Measurements from ENCODE around the gene PLEKHO1.
"Not testable (repeated sequence)": the region's sequence is repeated elsewhere in the genome, so short reads cannot be mapped to it uniquely, and the experiment has no call there.

Gene PLEKHO1

GRCh38 chr1:150173141-150173585, 23.4 kb downstream of the PLEKHO1 start:
- WGBS (ENCODE audit: insufficient coverage, insufficient read length) = no CpG with 5 or more reads among the region's 7 CpGs
- no peak for DNase-seq (ENCODE audit: low read depth, low spot score)
- H3K4me1 ChIP-seq (ENCODE audit: control insufficient read depth, insufficient read depth, low read length) = no peaks in the 10 kb centered on the region
- no peaks in the 10 kb centered on the region for H3K36me3 ChIP-seq (ENCODE audit: control insufficient read depth, insufficient read depth, low read length)
- no peak overlapping the region for H3K4me3 ChIP-seq (ENCODE audit: low read length)
- H3K27me3 ChIP-seq (ENCODE audit: control insufficient read depth, insufficient read depth, low read length) = no peaks in the 10 kb centered on the region
- no peak overlapping the region for H3K27ac ChIP-seq (ENCODE audit: low read length)
- no peaks in the 10 kb centered on the region for H3K9me3 ChIP-seq (ENCODE audit: control insufficient read depth, insufficient read depth, low read length)

DNA sequence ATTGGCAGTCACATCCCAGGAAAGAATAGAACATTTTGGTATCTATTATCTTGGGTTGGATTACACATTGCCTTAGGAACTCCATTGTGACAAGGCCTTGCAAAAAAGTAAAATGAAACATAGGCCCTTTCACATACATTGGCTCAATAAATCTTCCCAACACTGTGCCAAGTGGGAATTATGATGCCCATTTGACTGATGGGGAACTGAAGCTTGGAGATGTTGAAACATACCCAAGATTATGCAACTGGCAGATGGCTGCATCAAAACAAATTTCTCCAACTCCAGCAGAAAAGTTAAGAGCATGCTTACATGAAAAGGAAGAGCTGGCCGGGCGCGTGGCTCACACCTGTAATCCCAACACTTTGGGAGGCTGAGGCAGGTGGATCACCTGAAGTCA, 26.9 kb downstream of the PLEKHO1 start:
- Histone ChIP-seq H3K27ac (ENCODE audit: low read length) (no peak overlapping the region), H3K36me3 (ENCODE audit: control insufficient read depth, insufficient read depth, low read length) (no peaks in the 10 kb centered on the region), H3K9me3 (ENCODE audit: control insufficient read depth, insufficient read depth, low read length) (no peaks in the 10 kb centered on the region), H3K4me3 (ENCODE audit: low read length) (no peak overlapping the region), H3K4me1 (ENCODE audit: control insufficient read depth, insufficient read depth, low read length) (no peaks in the 10 kb centered on the region), H3K27me3 (ENCODE audit: control insufficient read depth, insufficient read depth, low read length) (no peaks in the 10 kb centered on the region)
- no CpG with 5 or more reads among the region's 3 CpGs for WGBS (ENCODE audit: insufficient coverage, insufficient read length)
- DNase-seq (ENCODE audit: low read depth, low spot score) = no peak

DNA sequence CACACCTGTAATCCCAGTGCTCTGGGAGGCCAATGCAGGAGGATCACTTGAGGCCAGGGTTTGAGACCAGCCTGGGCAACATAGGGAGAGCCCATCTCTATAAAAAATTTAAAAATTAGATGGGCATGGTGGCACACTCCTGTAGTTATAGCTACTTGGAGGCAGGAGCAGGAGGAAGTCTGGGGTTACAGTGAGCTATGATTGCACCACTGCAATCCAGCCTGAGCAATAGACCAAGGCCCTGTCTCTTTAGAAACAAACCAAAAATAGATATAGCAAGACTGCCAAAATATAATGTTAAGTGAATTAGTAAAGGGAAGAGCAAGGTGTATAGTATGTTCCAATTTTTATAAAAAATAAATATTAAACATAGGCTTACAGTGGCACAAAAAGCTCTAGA, 28.8 kb downstream of the PLEKHO1 start:
- DNase-seq (ENCODE audit: low read depth, low spot score) = no peak
- Histone ChIP-seq H3K36me3 (ENCODE audit: control insufficient read depth, insufficient read depth, low read length) (no peaks in the 10 kb centered on the region), H3K4me1 (ENCODE audit: control insufficient read depth, insufficient read depth, low read length) (no peaks in the 10 kb centered on the region), H3K4me3 (ENCODE audit: low read length) (no peak overlapping the region), H3K27ac (ENCODE audit: low read length) (no peak overlapping the region), H3K27me3 (ENCODE audit: control insufficient read depth, insufficient read depth, low read length) (no peaks in the 10 kb centered on the region), H3K9me3 (ENCODE audit: control insufficient read depth, insufficient read depth, low read length) (no peaks in the 10 kb centered on the region)

GRCh38 chr1:150179867-150180266, 30.2 kb downstream of the PLEKHO1 start:
- Histone ChIP-seq H3K36me3 (ENCODE audit: control insufficient read depth, insufficient read depth, low read length) (no peaks in the 10 kb centered on the region), H3K27ac (ENCODE audit: low read length) (no peak overlapping the region), H3K4me1 (ENCODE audit: control insufficient read depth, insufficient read depth, low read length) (no peaks in the 10 kb centered on the region), H3K27me3 (ENCODE audit: control insufficient read depth, insufficient read depth, low read length) (no peaks in the 10 kb centered on the region), H3K4me3 (ENCODE audit: low read length) (no peak overlapping the region), H3K9me3 (ENCODE audit: control insufficient read depth, insufficient read depth, low read length) (no peaks in the 10 kb centered on the region)
- WGBS (ENCODE audit: insufficient coverage, insufficient read length) = no CpG with 5 or more reads among the region's 7 CpGs
- no peak for DNase-seq (ENCODE audit: low read depth, low spot score)

DNA sequence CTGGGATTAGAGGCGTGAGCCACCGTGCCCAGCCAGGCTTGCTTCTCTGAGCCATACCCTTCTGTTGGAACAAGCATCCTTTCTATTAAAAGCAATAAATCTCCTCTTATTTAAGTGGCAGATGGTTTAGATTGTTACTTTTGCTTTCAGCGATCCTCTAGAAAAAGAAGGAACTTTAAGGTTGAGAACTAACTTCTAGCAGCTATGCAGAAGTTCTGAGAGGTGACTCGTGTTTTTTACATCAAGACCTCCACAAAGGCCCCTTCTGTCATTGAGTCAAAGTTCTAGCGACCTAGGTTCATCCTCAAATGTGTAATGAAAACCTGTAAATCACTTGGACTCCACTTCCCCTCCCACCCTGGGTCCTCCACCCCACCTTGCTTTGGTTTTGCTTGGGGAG, 30.8 kb downstream of the PLEKHO1 start:
- H3K4me3 ChIP-seq (ENCODE audit: low read length) = no peak overlapping the region
- no peaks in the 10 kb centered on the region for H3K4me1 ChIP-seq (ENCODE audit: control insufficient read depth, insufficient read depth, low read length)
- no peaks in the 10 kb centered on the region for H3K27me3 ChIP-seq (ENCODE audit: control insufficient read depth, insufficient read depth, low read length)
- no peaks in the 10 kb centered on the region for H3K36me3 ChIP-seq (ENCODE audit: control insufficient read depth, insufficient read depth, low read length)
- no peak for DNase-seq (ENCODE audit: low read depth, low spot score)
- no peak overlapping the region for H3K27ac ChIP-seq (ENCODE audit: low read length)
- WGBS (ENCODE audit: insufficient coverage, insufficient read length) = no CpG with 5 or more reads among the region's 5 CpGs
- H3K9me3 ChIP-seq (ENCODE audit: control insufficient read depth, insufficient read depth, low read length) = no peaks in the 10 kb centered on the region

GRCh38 chr1:150182247-150182646, 32.5 kb downstream of the PLEKHO1 start:
- H3K4me1 ChIP-seq (ENCODE audit: control insufficient read depth, insufficient read depth, low read length) = no peaks in the 10 kb centered on the region
- no peak overlapping the region for H3K4me3 ChIP-seq (ENCODE audit: low read length)
- WGBS (ENCODE audit: insufficient coverage, insufficient read length) = no CpG with 5 or more reads among the region's 11 CpGs
- H3K27me3 ChIP-seq (ENCODE audit: control insufficient read depth, insufficient read depth, low read length) = no peaks in the 10 kb centered on the region
- no peak overlapping the region for H3K27ac ChIP-seq (ENCODE audit: low read length)
- no peaks in the 10 kb centered on the region for H3K36me3 ChIP-seq (ENCODE audit: control insufficient read depth, insufficient read depth, low read length)
- DNase-seq (ENCODE audit: low read depth, low spot score) = no peak
- no peaks in the 10 kb centered on the region for H3K9me3 ChIP-seq (ENCODE audit: control insufficient read depth, insufficient read depth, low read length)

DNA sequence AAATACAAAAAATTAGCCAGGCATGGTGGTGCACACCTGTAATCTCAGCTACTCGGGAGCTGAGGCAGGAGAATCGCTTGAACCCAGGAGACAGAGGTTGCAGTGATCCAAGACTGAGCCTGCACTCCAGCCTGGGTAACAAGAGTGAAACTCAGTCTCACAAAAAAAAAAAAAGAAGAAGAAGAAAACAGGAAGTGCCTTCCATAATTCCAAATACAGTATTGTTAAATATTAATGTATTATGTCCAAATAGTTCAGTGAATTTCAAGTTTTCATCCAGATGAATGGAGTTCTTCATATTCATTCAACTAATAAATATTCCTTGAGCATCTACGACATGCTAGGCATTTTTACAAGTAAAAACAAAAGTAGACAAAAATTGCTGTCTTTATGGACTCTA, 33.3 kb downstream of the PLEKHO1 start:
- Histone ChIP-seq H3K27ac (ENCODE audit: low read length) (no peak overlapping the region), H3K4me1 (ENCODE audit: control insufficient read depth, insufficient read depth, low read length) (no peaks in the 10 kb centered on the region), H3K9me3 (ENCODE audit: control insufficient read depth, insufficient read depth, low read length) (no peaks in the 10 kb centered on the region), H3K4me3 (ENCODE audit: low read length) (no peak overlapping the region), H3K27me3 (ENCODE audit: control insufficient read depth, insufficient read depth, low read length) (no peaks in the 10 kb centered on the region), H3K36me3 (ENCODE audit: control insufficient read depth, insufficient read depth, low read length) (no peaks in the 10 kb centered on the region)
- no CpG with 5 or more reads among the region's 3 CpGs for WGBS (ENCODE audit: insufficient coverage, insufficient read length)
- no peak for DNase-seq (ENCODE audit: low read depth, low spot score)

DNA sequence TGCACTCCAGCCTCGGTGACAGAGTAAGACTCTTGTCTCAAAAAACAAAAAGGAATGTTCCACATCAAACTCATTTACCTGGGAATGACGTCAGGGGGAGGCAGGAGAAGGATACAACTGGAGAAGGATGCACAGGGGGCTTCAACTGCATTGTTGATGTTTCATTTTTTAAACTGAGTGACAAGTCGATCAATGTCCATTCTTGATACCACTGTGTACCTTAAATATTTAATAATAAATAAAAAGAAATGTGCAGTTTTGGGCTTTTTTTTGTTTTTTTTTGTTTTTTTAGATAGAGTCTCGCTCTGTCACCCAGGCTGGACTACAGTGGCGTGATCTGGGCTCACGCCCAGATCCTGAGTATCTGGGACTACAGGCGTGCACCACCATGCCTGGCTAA, 35.8 kb downstream of the PLEKHO1 start:
- Histone ChIP-seq H3K4me1 (ENCODE audit: control insufficient read depth, insufficient read depth, low read length) (no peaks in the 10 kb centered on the region), H3K36me3 (ENCODE audit: control insufficient read depth, insufficient read depth, low read length) (no peaks in the 10 kb centered on the region), H3K4me3 (ENCODE audit: low read length) (no peak overlapping the region), H3K27ac (ENCODE audit: low read length) (no peak overlapping the region), H3K27me3 (ENCODE audit: control insufficient read depth, insufficient read depth, low read length) (no peaks in the 10 kb centered on the region), H3K9me3 (ENCODE audit: control insufficient read depth, insufficient read depth, low read length) (no peaks in the 10 kb centered on the region)
- DNase-seq (ENCODE audit: low read depth, low spot score) = no peak
- WGBS (ENCODE audit: insufficient coverage, insufficient read length) = no CpG with 5 or more reads among the region's 7 CpGs

DNA sequence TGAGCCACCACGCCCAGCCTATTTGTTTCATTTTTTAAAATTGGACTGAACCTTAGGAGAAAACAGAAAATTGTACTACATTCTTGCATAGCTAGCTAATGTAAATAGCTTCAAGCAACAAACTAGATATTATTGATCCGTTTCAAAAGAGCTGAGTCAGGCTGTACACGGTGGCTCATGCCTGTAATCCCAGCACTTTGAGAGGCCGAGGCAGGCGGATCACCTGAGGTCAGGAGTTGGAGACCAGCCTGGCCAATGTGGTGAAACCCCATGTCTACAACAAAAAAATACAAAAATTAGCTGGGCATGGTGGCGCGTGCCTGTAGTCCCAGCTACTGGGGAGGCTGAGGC, 36.7 kb downstream of the PLEKHO1 start:
- not testable (repeated sequence) for H3K36me3 ChIP-seq (ENCODE audit: control insufficient read depth, insufficient read depth, low read length)
- WGBS (ENCODE audit: insufficient coverage, insufficient read length) = no CpG with 5 or more reads among the region's 7 CpGs

GRCh38 chr1:150186789-150187559, 37.3 kb downstream of the PLEKHO1 start:
- no peak for DNase-seq (ENCODE audit: low read depth, low spot score)
- no CpG with 5 or more reads among the region's 10 CpGs for WGBS (ENCODE audit: insufficient coverage, insufficient read length)
- no peaks in the 10 kb centered on the region for H3K4me1 ChIP-seq (ENCODE audit: control insufficient read depth, insufficient read depth, low read length)
- no peak overlapping the region for H3K27ac ChIP-seq (ENCODE audit: low read length)
- no peaks in the 10 kb centered on the region for H3K9me3 ChIP-seq (ENCODE audit: control insufficient read depth, insufficient read depth, low read length)
- H3K36me3 ChIP-seq (ENCODE audit: control insufficient read depth, insufficient read depth, low read length) = no peaks in the 10 kb centered on the region
- no peak overlapping the region for H3K4me3 ChIP-seq (ENCODE audit: low read length)
- no peaks in the 10 kb centered on the region for H3K27me3 ChIP-seq (ENCODE audit: control insufficient read depth, insufficient read depth, low read length)

More for the DNA sequence above, 36.7 kb downstream of the PLEKHO1 start:
- H3K27ac ChIP-seq (ENCODE audit: low read length); H3K27me3 ChIP-seq (ENCODE audit: control insufficient read depth, insufficient read depth, low read length); H3K9me3 ChIP-seq (ENCODE audit: control insufficient read depth, insufficient read depth, low read length); H3K4me3 ChIP-seq (ENCODE audit: low read length); DNase-seq (ENCODE audit: low read depth, low spot score); H3K4me1 ChIP-seq (ENCODE audit: control insufficient read depth, insufficient read depth, low read length): not testable (repeated sequence)

GRCh38 chr1:150187560-150187931, 37.8 kb downstream of the PLEKHO1 start:
- Histone ChIP-seq H3K4me3 (ENCODE audit: low read length) (no peak overlapping the region), H3K9me3 (ENCODE audit: control insufficient read depth, insufficient read depth, low read length) (no peaks in the 10 kb centered on the region), H3K36me3 (ENCODE audit: control insufficient read depth, insufficient read depth, low read length) (no peaks in the 10 kb centered on the region), H3K27me3 (ENCODE audit: control insufficient read depth, insufficient read depth, low read length) (no peaks in the 10 kb centered on the region), H3K27ac (ENCODE audit: low read length) (no peak overlapping the region), H3K4me1 (ENCODE audit: control insufficient read depth, insufficient read depth, low read length) (no peaks in the 10 kb centered on the region)
- no peak for DNase-seq (ENCODE audit: low read depth, low spot score)
- WGBS (ENCODE audit: insufficient coverage, insufficient read length) = no CpG with 5 or more reads among the region's 3 CpGs

Measured in iPS DF 6.9 (cell line).